HG03439 (cell line): Measurements from ENCODE around the gene CD79A.

Experiments used
- ATAC-seq: cut with Tn5 transposase; IDR thresholded peaks from one replicate; pipeline ENCODE4 v1.9.1; 2021; ENCODE audit warnings: mild to moderate bottlenecking, moderate library complexity; ENCODE audit not compliant: unreplicated experiment

Gene CD79A

DNA sequence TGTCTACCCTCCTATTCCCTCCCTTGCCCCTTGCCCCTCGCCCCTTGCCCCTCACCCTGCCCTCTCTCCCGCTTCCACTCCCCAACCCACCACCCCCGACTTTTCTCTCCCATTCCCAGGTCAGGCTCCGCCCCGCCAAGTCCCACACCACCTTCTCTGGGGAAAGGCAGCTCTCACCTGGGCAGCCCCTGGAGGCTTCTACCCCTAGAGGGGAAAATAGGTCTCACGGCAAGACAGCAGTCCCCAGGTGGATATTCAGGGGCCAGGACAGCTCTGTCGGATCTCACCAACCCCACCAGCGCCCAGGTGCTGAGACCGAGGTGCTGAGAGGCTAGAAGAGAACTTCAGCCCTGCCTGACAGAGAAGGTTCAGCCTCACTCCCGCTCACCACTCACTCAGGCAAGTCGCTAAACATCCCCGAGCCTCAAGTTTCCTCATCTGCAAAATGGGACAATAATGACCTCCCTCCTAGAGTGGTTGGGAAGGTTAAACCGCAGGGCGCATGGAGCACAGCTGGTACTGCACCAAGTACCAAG lies 52.5 kb downstream of the CD79A start:
- ATAC-seq, result no peak

DNA sequence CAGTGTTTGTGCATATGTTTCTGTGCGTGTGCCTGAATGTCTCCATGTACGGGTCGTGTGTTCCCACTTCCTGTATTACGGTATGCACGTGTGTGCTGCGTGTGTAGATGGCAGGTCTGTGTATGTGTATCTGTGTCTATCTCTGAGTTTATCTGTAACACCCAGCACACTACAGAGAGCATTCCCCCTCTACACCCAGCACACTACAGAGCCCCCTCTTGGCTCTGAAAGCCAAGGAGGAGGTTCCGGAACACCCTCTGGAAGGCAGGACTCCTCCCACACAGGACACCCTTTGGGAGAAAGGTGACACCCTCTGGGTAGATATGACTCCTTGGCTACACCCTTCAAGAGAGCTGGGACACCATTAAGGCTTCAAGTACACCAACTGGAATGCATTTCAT lies 53.2 kb downstream of the CD79A start:
- ATAC-seq, result no peak
